ENCODE measurements around the gene ATP8B4. TPM values are rescaled to one million over a fixed set of nuclear protein-coding genes. Genes with fewer than 3 reads are reported as not detected.

The ATP8B4 gene
- total RNA-seq, 4 donors from 2014 or later, result 2.7 to 6.3 (median 3.7) TPM

DNA sequence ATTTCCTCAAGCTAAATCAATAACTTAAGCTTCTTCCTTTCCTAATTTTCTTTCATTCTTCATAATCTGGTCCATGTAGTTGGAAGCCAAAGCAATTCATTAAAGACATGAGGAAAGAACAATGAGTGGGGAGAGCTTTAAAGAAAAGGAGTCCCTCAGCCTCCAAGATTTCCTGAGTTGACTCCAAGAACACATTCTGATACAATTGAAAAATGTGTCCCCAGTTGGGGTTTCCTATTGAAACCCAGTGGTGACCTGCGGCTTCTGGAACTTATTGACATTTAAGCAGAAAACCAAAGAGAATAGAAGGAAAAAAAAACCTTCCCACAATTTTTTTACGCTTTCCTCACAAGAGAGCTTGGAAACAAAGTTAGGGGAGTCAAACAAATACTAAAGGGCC, 37.0 kb downstream of the ATP8B4 start:
- no peaks in the 10 kb centered on the region for H3K9me3 ChIP-seq
- 43% methylated on average over 2 of the region's 2 CpGs for WGBS

DNA sequence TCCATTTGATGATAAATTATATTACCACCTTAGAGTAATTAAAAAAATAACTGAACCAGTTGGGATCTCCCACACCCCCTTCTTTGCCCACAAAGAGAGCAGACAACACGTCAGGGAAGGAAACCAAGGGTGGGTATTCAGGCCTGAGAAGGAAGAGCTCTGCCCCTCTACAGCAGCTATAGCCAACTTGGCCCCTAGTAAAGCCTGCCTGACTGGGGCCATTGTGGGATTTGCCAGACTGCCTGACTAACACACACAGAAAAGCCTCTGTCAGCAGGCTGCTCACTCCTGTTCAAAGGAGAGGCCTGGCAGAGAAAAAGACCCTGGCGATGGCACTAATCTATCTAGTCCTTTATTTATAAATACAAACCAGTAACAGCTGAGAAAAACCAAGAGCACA, 41.4 kb downstream of the ATP8B4 start:
- TF ChIP-seq EP300 (IDR thresholded peaks at IDR 0.05), result no peak
- TF ChIP-seq POLR2AphosphoS5 (IDR thresholded peaks at IDR 0.05), result no peak
- TF ChIP-seq, protein P1, sequence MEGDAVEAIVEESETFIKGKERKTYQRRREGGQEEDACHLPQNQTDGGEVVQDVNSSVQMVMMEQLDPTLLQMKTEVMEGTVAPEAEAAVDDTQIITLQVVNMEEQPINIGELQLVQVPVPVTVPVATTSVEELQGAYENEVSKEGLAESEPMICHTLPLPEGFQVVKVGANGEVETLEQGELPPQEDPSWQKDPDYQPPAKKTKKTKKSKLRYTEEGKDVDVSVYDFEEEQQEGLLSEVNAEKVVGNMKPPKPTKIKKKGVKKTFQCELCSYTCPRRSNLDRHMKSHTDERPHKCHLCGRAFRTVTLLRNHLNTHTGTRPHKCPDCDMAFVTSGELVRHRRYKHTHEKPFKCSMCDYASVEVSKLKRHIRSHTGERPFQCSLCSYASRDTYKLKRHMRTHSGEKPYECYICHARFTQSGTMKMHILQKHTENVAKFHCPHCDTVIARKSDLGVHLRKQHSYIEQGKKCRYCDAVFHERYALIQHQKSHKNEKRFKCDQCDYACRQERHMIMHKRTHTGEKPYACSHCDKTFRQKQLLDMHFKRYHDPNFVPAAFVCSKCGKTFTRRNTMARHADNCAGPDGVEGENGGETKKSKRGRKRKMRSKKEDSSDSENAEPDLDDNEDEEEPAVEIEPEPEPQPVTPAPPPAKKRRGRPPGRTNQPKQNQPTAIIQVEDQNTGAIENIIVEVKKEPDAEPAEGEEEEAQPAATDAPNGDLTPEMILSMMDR (IDR thresholded peaks at IDR 0.05), result no peak
- no peak for TF ChIP-seq POLR2A (IDR thresholded peaks at IDR 0.05; ENCODE audit: low read depth)
- no peaks in the 10 kb centered on the region for H3K36me3 ChIP-seq
- intact Hi-C loops (cut with DNase I), result no loop called here
- 57% methylated on average over 2 of the region's 2 CpGs for WGBS
- H3K4me1 ChIP-seq, result peaks cover 0 to 6% (median 0%) of the 10 kb centered on the region in 4 donors
- H3K27me3 ChIP-seq, result no peaks in the 10 kb centered on the region
- DNase-seq (ENCODE audit: extremely low spot score), result no peak
- H3K4me3 ChIP-seq, result no peak overlapping the region
- no peak overlapping the region for H3K27ac ChIP-seq (replicated peaks in 1 of 4)
- H3K9me3 ChIP-seq, result no peaks in the 10 kb centered on the region

More for the DNA sequence above, 37.0 kb downstream of the ATP8B4 start:
- H3K4me1 ChIP-seq, result peaks cover 0 to 6% (median 0%) of the 10 kb centered on the region in 4 donors
- DNase-seq (ENCODE audit: extremely low spot score), result no peak
- no peaks in the 10 kb centered on the region for H3K36me3 ChIP-seq
- H3K4me3 ChIP-seq, result no peak overlapping the region
- no peak overlapping the region for H3K27ac ChIP-seq (replicated peaks in 1 of 4)
- H3K27me3 ChIP-seq, result no peaks in the 10 kb centered on the region
- TF ChIP-seq EP300 (IDR thresholded peaks at IDR 0.05), result no peak
- TF ChIP-seq, protein P1 (IDR thresholded peaks at IDR 0.05), result no peak
- TF ChIP-seq POLR2AphosphoS5 (IDR thresholded peaks at IDR 0.05), result no peak
- TF ChIP-seq POLR2A (IDR thresholded peaks at IDR 0.05; ENCODE audit: low read depth), result no peak
- intact Hi-C loops (cut with DNase I), result no loop called here

DNA sequence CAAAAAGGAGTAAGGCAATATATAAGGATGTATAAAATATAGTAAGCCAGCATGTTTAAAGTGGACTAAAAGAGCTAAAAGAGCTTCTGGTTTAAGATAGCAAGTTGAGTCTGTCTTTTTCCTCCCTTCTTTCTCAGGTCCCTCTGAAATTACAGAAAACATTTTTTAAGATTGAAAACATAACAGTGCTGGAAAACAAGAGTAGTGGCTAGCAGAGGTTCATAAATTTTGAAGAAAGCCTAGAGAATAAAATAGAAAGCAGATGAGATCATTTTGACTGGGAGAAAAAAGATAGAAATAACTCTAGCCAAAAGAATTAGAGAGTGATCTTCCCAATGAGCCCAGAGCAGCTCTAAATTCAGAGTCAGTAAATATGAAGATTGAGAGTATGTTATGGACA, 41.9 kb downstream of the ATP8B4 start:
- H3K36me3 ChIP-seq, result no peaks in the 10 kb centered on the region
- DNase-seq (ENCODE audit: extremely low spot score), result no peak
- H3K4me3 ChIP-seq, result no peak overlapping the region
- H3K27me3 ChIP-seq, result no peaks in the 10 kb centered on the region
- H3K4me1 ChIP-seq, result peaks cover 0 to 6% (median 0%) of the 10 kb centered on the region in 4 donors
- intact Hi-C loops (cut with DNase I), result no loop called here
- no peak overlapping the region for H3K27ac ChIP-seq (replicated peaks in 1 of 4)
- no peaks in the 10 kb centered on the region for H3K9me3 ChIP-seq
- TF ChIP-seq POLR2AphosphoS5 (IDR thresholded peaks at IDR 0.05) (no peak), POLR2A (IDR thresholded peaks at IDR 0.05; ENCODE audit: low read depth) (no peak)
- TF ChIP-seq, protein P1 (IDR thresholded peaks at IDR 0.05), result no peak

DNA sequence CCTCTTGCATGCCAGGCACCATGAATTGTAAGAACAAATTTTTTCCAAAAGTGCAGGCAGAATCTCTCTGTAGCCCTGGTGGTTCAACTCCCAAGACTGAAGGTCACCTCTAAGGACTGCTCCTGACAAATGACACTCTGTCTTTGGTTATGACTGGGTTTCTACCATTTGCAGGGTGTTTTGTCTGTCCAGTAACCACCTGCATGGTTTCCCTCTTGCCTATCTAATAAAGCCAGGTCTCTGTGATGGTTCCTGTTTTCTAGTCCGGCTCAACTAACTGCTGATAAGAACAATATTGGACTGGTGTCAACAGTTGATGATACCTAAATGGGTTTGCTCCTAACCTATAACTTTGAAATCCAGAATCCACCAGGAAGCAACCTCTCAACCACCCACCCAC, 43.7 kb downstream of the ATP8B4 start:
- intact Hi-C loops (cut with DNase I), result no loop called here
- Histone ChIP-seq H3K27me3 (no peaks in the 10 kb centered on the region), H3K36me3 (no peaks in the 10 kb centered on the region), H3K4me3 (no peak overlapping the region), H3K27ac (replicated peaks in 1 of 4) (no peak overlapping the region), H3K4me1 (peaks cover 0 to 6% (median 0%) of the 10 kb centered on the region in 4 donors), H3K9me3 (no peaks in the 10 kb centered on the region)
- no peak for TF ChIP-seq POLR2AphosphoS5 (IDR thresholded peaks at IDR 0.05)
- 88% methylated on average over 1 of the region's 1 CpG for WGBS
- no peak for DNase-seq (ENCODE audit: extremely low spot score)

DNA sequence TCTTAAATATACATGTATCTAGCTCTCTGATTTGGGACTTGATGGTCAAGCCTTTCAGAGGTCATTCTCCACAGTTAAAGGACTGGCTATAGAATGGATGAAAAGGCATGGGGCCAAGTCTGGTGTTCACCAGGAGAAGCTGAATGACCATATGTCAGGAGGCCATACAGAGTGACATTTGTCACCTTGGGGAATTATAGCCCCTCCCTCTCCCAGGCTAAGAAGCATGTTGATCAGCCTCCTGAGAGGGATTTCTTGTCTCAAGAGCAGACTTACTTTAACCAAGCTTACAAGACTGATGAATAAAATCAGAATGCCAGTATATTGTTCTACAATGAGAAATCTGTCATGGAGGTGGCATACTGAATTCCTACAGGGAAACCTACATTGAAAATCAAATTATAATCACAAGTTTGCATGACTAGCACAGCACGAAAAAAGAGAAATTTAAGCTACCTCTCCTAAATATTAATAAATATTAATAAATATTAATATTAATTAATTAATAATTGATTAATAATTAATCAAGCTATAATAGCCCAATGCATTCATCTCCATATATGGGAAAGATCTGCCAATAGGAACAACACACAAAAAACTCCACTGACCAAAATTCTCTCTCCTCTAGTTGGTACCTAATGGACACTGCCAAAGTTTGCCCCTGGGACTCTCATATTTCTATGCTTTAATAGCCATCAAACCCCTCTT, 47.3 kb downstream of the ATP8B4 start:
- no peaks in the 10 kb centered on the region for H3K9me3 ChIP-seq
- WGBS, result 90% methylated on average over 1 of the region's 1 CpG
- DNase-seq (ENCODE audit: extremely low spot score), result no peak
- H3K27ac ChIP-seq (replicated peaks in 1 of 4), result no peak overlapping the region
- TF ChIP-seq EP300 (IDR thresholded peaks at IDR 0.05), result no peak
- TF ChIP-seq, protein P1 (IDR thresholded peaks at IDR 0.05), result no peak
- peaks cover 0 to 4% (median 0%) of the 10 kb centered on the region in 4 donors for H3K4me1 ChIP-seq
- H3K27me3 ChIP-seq, result no peaks in the 10 kb centered on the region
- intact Hi-C loops (cut with DNase I), result no loop called here
- H3K36me3 ChIP-seq, result no peaks in the 10 kb centered on the region
- H3K4me3 ChIP-seq, result no peak overlapping the region

Data from esophagus muscularis mucosa (tissue), 4 donors.